Body of pancreas (tissue), 4 donors: ENCODE results near the gene PRDM16. TPM values are rescaled to one million over a fixed set of nuclear protein-coding genes. Genes with fewer than 3 reads are reported as not detected.

Experiments
- ATAC-seq: fragments of 150-250 bp; one replicate; pipeline ENCODE4 v1.9.1; 2016
- DNase-seq, 4 donors: peaks; one replicate each; pipeline ENCODE4 v3.0.0-alpha.2; 2019
- H3K27ac ChIP-seq, 4 donors: fragments of 200-600 bp; sonication (generic); 1 replicate in 3 of 4; 2 replicates in 1 of 4; pipeline versions ENCODE4 v1.5.1 to v1.6.1; 2016 to 2019; ENCODE audit warnings: mild to moderate bottlenecking in 1 of 4, mixed read lengths in 1 of 4, moderate library complexity in 1 of 4
- H3K27me3 ChIP-seq, 2 donors: fragments of 200-600 bp; sonication (generic); one replicate each; pipeline ENCODE4 v1.6.0; 2016; ENCODE audit warnings: mild to moderate bottlenecking in 1 of 2
- H3K36me3 ChIP-seq, 2 donors: fragments of 200-600 bp; sonication (generic); replicated peaks in 1 of 2; 2 replicates each; pipeline ENCODE4 v1.5.1; 2016; ENCODE audit warnings: low read depth in 2 of 2; ENCODE audit not compliant: insufficient read depth in 1 of 2
- H3K4me1 ChIP-seq: fragments of 200-600 bp; sonication (generic); one replicate; pipeline ENCODE4 v1.6.0; 2016
- H3K4me3 ChIP-seq, 2 donors: fragments of 200-600 bp; sonication (generic); 1 replicate in 1 of 2; 2 replicates in 1 of 2; pipeline ENCODE4 v1.5.1; 2016 to 2019
- H3K9me3 ChIP-seq, 3 donors: fragments of 200-600 bp; sonication (generic); 1 replicate in 2 of 3; 2 replicates in 1 of 3; pipeline ENCODE4 v1.5.1; 2016
- POLR2A ChIP-seq, 3 donors: fragments of 450-650 bp; IDR thresholded peaks; one replicate each; pipeline ENCODE4 v1.6.1; 2016; ENCODE audit warnings: antibody characterized with exemption in 3 of 3, mild to moderate bottlenecking in 2 of 3
- WGBS, 2 donors: methylation state at CpG; one replicate each; pipeline ENCODE4 v1.1.5; 2017; 5-methylcytosine and 5-hydroxymethylcytosine counted together
- intact Hi-C: fragments of 100-400 bp; cut with DNase I; formaldehyde crosslinking; loops from one replicate; pipeline ENCODE4 v1.15.1; 2023
- total RNA-seq, 2 donors: library from RNA; depleted of rRNA; stranded (reverse); fragments of >200 nt; gene quantifications; one replicate each; pipeline ENCODE4 v1.1.0, GENCODE V29; 2016
- TF ChIP-seq, protein P1 (sequence below), 7 experiments: fragments of 450-650 bp in 4 of 7; fragments of 200-600 bp in 3 of 7; sonication (generic) in 3 of 7; IDR thresholded peaks; one replicate each; pipeline ENCODE4 v1.5.1; 2016 to 2019; ENCODE audit warnings: antibody characterized with exemption in 7 of 7

Gene PRDM16
- total RNA-seq, 2 donors from 2014 or later: 15.2 to 16.6 TPM

DNA sequence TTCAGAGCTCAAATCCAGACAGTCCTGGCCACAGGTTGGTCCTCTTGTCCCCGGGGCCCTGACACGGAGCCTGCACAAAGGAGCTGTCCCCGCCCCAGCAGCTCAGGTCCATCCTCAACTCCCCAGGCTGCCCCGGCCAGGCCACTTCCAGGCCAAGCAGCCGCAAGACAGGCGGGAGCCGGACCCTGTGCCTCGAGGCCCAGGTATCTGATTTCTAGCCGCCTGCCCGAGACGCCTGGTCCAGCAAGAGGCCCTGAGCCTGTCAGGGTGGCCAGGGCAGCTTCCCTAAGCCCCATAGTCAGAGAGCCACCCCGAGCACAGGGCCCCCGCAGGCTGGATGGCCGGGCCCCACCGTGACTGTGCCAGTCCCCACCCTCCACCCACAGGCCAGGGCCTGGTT, 165.3 kb downstream of the PRDM16 start:
- no peak for DNase-seq
- Histone ChIP-seq H3K36me3 (no peaks in the 10 kb centered on the region), H3K9me3 (no peaks in the 10 kb centered on the region), H3K27ac (no peak overlapping the region), H3K4me1 (peaks cover 20% of the 10 kb centered on the region), H3K4me3 (no peak overlapping the region), H3K27me3 (no peaks in the 10 kb centered on the region)
- no peak for ATAC-seq
- intact Hi-C loops: no loop called here
- TF ChIP-seq POLR2A (IDR thresholded peaks at IDR 0.05): no peak
- 80 to 90% methylated on average over 1 to 15 of the region's 15 CpGs for WGBS, 2 donors

- no peaks in the 10 kb centered on the region for H3K9me3 ChIP-seq
- intact Hi-C loops: no loop called here
- H3K27me3 ChIP-seq: no peaks in the 10 kb centered on the region
- WGBS, 2 donors: 82 to 85% methylated on average over 14 of the region's 14 CpGs
- H3K27ac ChIP-seq: no peak overlapping the region
- DNase-seq (no peak), ATAC-seq (no peak)
- TF ChIP-seq POLR2A (IDR thresholded peaks at IDR 0.05): no peak
- TF ChIP-seq, protein P1, sequence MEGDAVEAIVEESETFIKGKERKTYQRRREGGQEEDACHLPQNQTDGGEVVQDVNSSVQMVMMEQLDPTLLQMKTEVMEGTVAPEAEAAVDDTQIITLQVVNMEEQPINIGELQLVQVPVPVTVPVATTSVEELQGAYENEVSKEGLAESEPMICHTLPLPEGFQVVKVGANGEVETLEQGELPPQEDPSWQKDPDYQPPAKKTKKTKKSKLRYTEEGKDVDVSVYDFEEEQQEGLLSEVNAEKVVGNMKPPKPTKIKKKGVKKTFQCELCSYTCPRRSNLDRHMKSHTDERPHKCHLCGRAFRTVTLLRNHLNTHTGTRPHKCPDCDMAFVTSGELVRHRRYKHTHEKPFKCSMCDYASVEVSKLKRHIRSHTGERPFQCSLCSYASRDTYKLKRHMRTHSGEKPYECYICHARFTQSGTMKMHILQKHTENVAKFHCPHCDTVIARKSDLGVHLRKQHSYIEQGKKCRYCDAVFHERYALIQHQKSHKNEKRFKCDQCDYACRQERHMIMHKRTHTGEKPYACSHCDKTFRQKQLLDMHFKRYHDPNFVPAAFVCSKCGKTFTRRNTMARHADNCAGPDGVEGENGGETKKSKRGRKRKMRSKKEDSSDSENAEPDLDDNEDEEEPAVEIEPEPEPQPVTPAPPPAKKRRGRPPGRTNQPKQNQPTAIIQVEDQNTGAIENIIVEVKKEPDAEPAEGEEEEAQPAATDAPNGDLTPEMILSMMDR (IDR thresholded peaks at IDR 0.05): no peak
- no peak overlapping the region for H3K4me3 ChIP-seq
- no peaks in the 10 kb centered on the region for H3K36me3 ChIP-seq
- H3K4me1 ChIP-seq: peaks cover 20% of the 10 kb centered on the region
Observed at GRCh38 chr1:3234956-3235355, 166.0 kb downstream of the PRDM16 start.

- ATAC-seq: no peak
- Histone ChIP-seq H3K36me3 (no peaks in the 10 kb centered on the region), H3K27me3 (no peaks in the 10 kb centered on the region), H3K4me1 (peaks cover 16% of the 10 kb centered on the region), H3K4me3 (no peak overlapping the region), H3K9me3 (no peaks in the 10 kb centered on the region), H3K27ac (no peak overlapping the region)
- intact Hi-C loops: no loop called here
- WGBS, 2 donors: 89 to 92% methylated on average over 2 to 15 of the region's 15 CpGs
- TF ChIP-seq, protein P1 (IDR thresholded peaks at IDR 0.05): no peak
- TF ChIP-seq POLR2A (IDR thresholded peaks at IDR 0.05): no peak
- no peak for DNase-seq
Observed at GRCh38 chr1:3235496-3235895, 166.5 kb downstream of the PRDM16 start.

DNA sequence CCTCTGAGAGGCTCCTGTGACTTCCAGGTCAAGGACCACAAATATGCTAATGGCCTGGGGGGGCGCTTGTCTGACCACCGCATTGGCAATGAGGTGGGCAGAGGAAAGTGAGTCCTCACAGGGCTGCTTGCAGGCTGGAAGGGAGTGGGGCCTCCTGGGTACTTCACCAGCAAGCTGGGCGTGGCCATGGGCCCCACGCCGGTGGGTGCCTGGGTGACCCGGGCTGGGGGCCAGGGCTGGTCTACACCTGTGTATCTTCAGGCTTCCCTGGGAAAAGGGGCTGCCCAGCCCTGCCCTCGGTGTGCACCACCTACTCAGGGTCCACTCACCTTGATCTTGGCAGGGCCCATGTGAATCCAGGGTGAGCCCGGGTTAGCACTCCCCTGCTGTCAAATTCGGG, 167.4 kb downstream of the PRDM16 start:
- DNase-seq: no peak
- ATAC-seq: no peak
- TF ChIP-seq POLR2A (IDR thresholded peaks at IDR 0.05): no peak
- TF ChIP-seq, protein P1 (IDR thresholded peaks at IDR 0.05): no peak
- Histone ChIP-seq H3K27me3 (no peaks in the 10 kb centered on the region), H3K4me1 (peaks cover 13% of the 10 kb centered on the region), H3K36me3 (no peaks in the 10 kb centered on the region), H3K9me3 (no peaks in the 10 kb centered on the region), H3K4me3 (no peak overlapping the region), H3K27ac (no peak overlapping the region)
- intact Hi-C loops: no loop called here
- 70 to 82% methylated on average over 2 to 9 of the region's 9 CpGs for WGBS, 2 donors

DNA sequence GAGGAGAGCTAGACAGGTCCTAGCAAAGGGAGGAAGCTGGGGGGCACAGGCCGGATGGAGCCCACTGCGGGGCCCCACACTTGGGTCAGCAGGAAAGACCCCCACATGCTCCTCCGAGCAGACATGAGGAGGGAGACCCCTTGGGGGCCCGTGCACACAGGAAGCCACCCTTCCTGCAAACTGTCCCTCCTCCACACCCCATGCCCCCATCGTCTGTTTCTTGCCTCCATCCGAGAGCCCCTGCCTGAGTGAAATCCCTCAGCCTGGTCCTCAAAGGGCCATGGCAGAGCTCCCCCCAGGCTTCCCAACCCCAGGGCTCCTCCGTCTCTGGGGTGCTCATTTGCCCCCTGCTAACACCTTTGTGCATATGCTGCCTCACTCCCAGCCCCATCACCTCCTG, 168.0 kb downstream of the PRDM16 start:
- TF ChIP-seq POLR2A (IDR thresholded peaks at IDR 0.05): no peak
- TF ChIP-seq, protein P1 (IDR thresholded peaks at IDR 0.05): no peak
- H3K27me3 ChIP-seq: no peaks in the 10 kb centered on the region
- intact Hi-C loops: no loop called here
- no peak overlapping the region for H3K27ac ChIP-seq
- ATAC-seq: no peak
- H3K4me1 ChIP-seq: peaks cover 13% of the 10 kb centered on the region
- no peak overlapping the region for H3K4me3 ChIP-seq
- DNase-seq: no peak
- no peaks in the 10 kb centered on the region for H3K9me3 ChIP-seq
- H3K36me3 ChIP-seq: no peaks in the 10 kb centered on the region
- WGBS, 2 donors: 75 to 82% methylated on average over 5 to 7 of the region's 7 CpGs
